ENCODE data around the gene OOSP4A.

OOSP4A gene

GRCh38 chr11:59954219-59954847 is 9.5 kb upstream of the OOSP4A start:
- H2AFZ ChIP-seq (ENCODE audit: low read depth, low read length), result no peak overlapping the region
- no peak for TF ChIP-seq EZH2phosphoT487 (IDR thresholded peaks at IDR 0.05; ENCODE audit: low read depth)
- TF ChIP-seq CTCF (IDR thresholded peaks at IDR 0.05; ENCODE audit: low read depth, low read length), result no peak
- H3K4me1 ChIP-seq (ENCODE audit: low read length), result no peaks in the 10 kb centered on the region
- no peaks in the 10 kb centered on the region for H3K79me2 ChIP-seq (ENCODE audit: low read length)
- H3K9ac ChIP-seq (ENCODE audit: low read length), result no peak overlapping the region
- no peaks in the 10 kb centered on the region for H4K20me1 ChIP-seq (ENCODE audit: insufficient read depth, low read length)
- no peaks in the 10 kb centered on the region for H3K36me3 ChIP-seq (replicated peaks; ENCODE audit: low read depth, low read length)
- 0 out of 2 replicates have a peak, but pooled peaks cover 7% of the 10 kb centered on the region for H3K27me3 ChIP-seq (ENCODE audit: low read depth, low read length)
- H3K4me3 ChIP-seq (ENCODE audit: low read length), result no peak overlapping the region
- H3K4me2 ChIP-seq (ENCODE audit: low read length), result no peak overlapping the region
- no peak overlapping the region for H3K27ac ChIP-seq (ENCODE audit: low read length)
- H3K9me3 ChIP-seq (ENCODE audit: insufficient read depth, low read length), result no peaks in the 10 kb centered on the region

- H3K27ac ChIP-seq (ENCODE audit: low read length), result no peak overlapping the region
Observed at GRCh38 chr11:59957094-59957493, 6.7 kb upstream of the OOSP4A start.

GRCh38 chr11:59960502-59961381 is 3.1 kb upstream of the OOSP4A start:
- Histone ChIP-seq H3K9ac (ENCODE audit: low read length) (no peak overlapping the region), H3K27me3 (ENCODE audit: low read depth, low read length) (no peaks in the 10 kb centered on the region), H3K79me2 (ENCODE audit: low read length) (no peaks in the 10 kb centered on the region), H3K9me3 (ENCODE audit: insufficient read depth, low read length) (no peaks in the 10 kb centered on the region), H3K27ac (ENCODE audit: low read length) (no peak overlapping the region), H3K4me2 (ENCODE audit: low read length) (no peak overlapping the region), H3K36me3 (replicated peaks; ENCODE audit: low read depth, low read length) (no peaks in the 10 kb centered on the region), H3K4me1 (ENCODE audit: low read length) (no peaks in the 10 kb centered on the region), H2AFZ (ENCODE audit: low read depth, low read length) (no peak overlapping the region), H3K4me3 (ENCODE audit: low read length) (no peak overlapping the region), H4K20me1 (ENCODE audit: insufficient read depth, low read length) (no peaks in the 10 kb centered on the region)
- TF ChIP-seq EZH2phosphoT487 (IDR thresholded peaks at IDR 0.05; ENCODE audit: low read depth) (no peak), CTCF (IDR thresholded peaks at IDR 0.05; ENCODE audit: low read depth, low read length) (no peak)

More at GRCh38 chr11:59957094-59957493, 6.7 kb upstream of the OOSP4A start:
- no peaks in the 10 kb centered on the region for H4K20me1 ChIP-seq (ENCODE audit: insufficient read depth, low read length)
- H3K9ac ChIP-seq (ENCODE audit: low read length), result no peak overlapping the region
- H3K9me3 ChIP-seq (ENCODE audit: insufficient read depth, low read length), result no peaks in the 10 kb centered on the region
- H3K27me3 ChIP-seq (ENCODE audit: low read depth, low read length), result no peaks in the 10 kb centered on the region
- no peak overlapping the region for H2AFZ ChIP-seq (ENCODE audit: low read depth, low read length)
- H3K4me3 ChIP-seq (ENCODE audit: low read length), result no peak overlapping the region
- H3K4me1 ChIP-seq (ENCODE audit: low read length), result no peaks in the 10 kb centered on the region
- no peak overlapping the region for H3K4me2 ChIP-seq (ENCODE audit: low read length)
- H3K36me3 ChIP-seq (replicated peaks; ENCODE audit: low read depth, low read length), result no peaks in the 10 kb centered on the region
- no peak for TF ChIP-seq EZH2phosphoT487 (IDR thresholded peaks at IDR 0.05; ENCODE audit: low read depth)
- no peak for TF ChIP-seq CTCF (IDR thresholded peaks at IDR 0.05; ENCODE audit: low read depth, low read length)
- H3K79me2 ChIP-seq (ENCODE audit: low read length), result no peaks in the 10 kb centered on the region

GRCh38 chr11:59962107-59962482 is 1.7 kb upstream of the OOSP4A start:
- TF ChIP-seq CTCF (IDR thresholded peaks at IDR 0.05; ENCODE audit: low read depth, low read length) (no peak), EZH2phosphoT487 (IDR thresholded peaks at IDR 0.05; ENCODE audit: low read depth) (no peak)
- H4K20me1 ChIP-seq (ENCODE audit: insufficient read depth, low read length), result no peaks in the 10 kb centered on the region
- H3K9ac ChIP-seq (ENCODE audit: low read length), result no peak overlapping the region
- H3K27me3 ChIP-seq (ENCODE audit: low read depth, low read length), result no peaks in the 10 kb centered on the region
- H3K4me3 ChIP-seq (ENCODE audit: low read length), result no peak overlapping the region
- no peaks in the 10 kb centered on the region for H3K36me3 ChIP-seq (replicated peaks; ENCODE audit: low read depth, low read length)
- no peaks in the 10 kb centered on the region for H3K79me2 ChIP-seq (ENCODE audit: low read length)
- no peak overlapping the region for H3K27ac ChIP-seq (ENCODE audit: low read length)
- no peaks in the 10 kb centered on the region for H3K9me3 ChIP-seq (ENCODE audit: insufficient read depth, low read length)
- H3K4me1 ChIP-seq (ENCODE audit: low read length), result no peaks in the 10 kb centered on the region
- H3K4me2 ChIP-seq (ENCODE audit: low read length), result no peak overlapping the region
- H2AFZ ChIP-seq (ENCODE audit: low read depth, low read length), result no peak overlapping the region
